ENCODE results near the gene VPS36.

- TF ChIP-seq CTCF (conservative IDR thresholded peaks at IDR 0.05; ENCODE audit: low read depth, low read length) = no peak
- TF ChIP-seq ELK1 (IDR thresholded peaks at IDR 0.05; ENCODE audit: borderline replicate concordance, low read depth, low read length) = no peak
Measured at GRCh38 chr13:52366291-52366690, 84.1 kb downstream of the VPS36 start.

All from IMR-90 (cell line).